Loucy (cell line): ENCODE results near the gene FDX1.

Experiments used
- H2AFZ ChIP-seq: fragments of 200-600 bp; sonication (generic); 2 replicates; pipeline ENCODE4 v1.6.0; 2016; ENCODE audit warnings: antibody characterized with exemption, mild to moderate bottlenecking, low read length, moderate library complexity
- H3F3A ChIP-seq: fragments of 200-600 bp; 2 replicates; pipeline ENCODE4 v1.6.0; 2016; ENCODE audit warnings: antibody characterized with exemption, low read depth, mild to moderate bottlenecking
- H3K27me3 ChIP-seq: fragments of 200-600 bp; sonication (generic); 2 replicates; pipeline ENCODE4 v1.6.1; 2014; ENCODE audit warnings: low read length, mild to moderate bottlenecking; ENCODE audit not compliant: insufficient read depth, poor library complexity, severe bottlenecking
- H3K36me3 ChIP-seq: fragments of 200-600 bp; sonication (generic); 2 replicates; pipeline ENCODE4 v1.6.1; 2016; ENCODE audit warnings: low read length; ENCODE audit not compliant: insufficient read depth
- H3K4me1 ChIP-seq: fragments of 200-600 bp; sonication (generic); 2 replicates; pipeline ENCODE4 v1.5.1; 2014; ENCODE audit warnings: low read length, mild to moderate bottlenecking; ENCODE audit not compliant: insufficient read depth, poor library complexity, severe bottlenecking
- H3K4me2 ChIP-seq: fragments of 200-600 bp; sonication (generic); 2 replicates; pipeline ENCODE4 v1.6.0; 2014; ENCODE audit warnings: antibody characterized with exemption, low read length, low read depth, mild to moderate bottlenecking; ENCODE audit not compliant: poor library complexity, severe bottlenecking
- H3K4me3 ChIP-seq: fragments of 200-600 bp; sonication (generic); 2 replicates; pipeline ENCODE4 v1.5.1; 2014; ENCODE audit warnings: low read length, mild to moderate bottlenecking, mixed read lengths; ENCODE audit not compliant: poor library complexity, severe bottlenecking
- H3K79me2 ChIP-seq: fragments of 200-600 bp; sonication (generic); 2 replicates; pipeline ENCODE4 v1.6.1; 2014; ENCODE audit warnings: low read length; ENCODE audit not compliant: insufficient read depth
- H3K9ac ChIP-seq: fragments of 200-600 bp; sonication (generic); 2 replicates; pipeline ENCODE4 v1.6.0; 2014; ENCODE audit warnings: mild to moderate bottlenecking, low read depth, low read length, moderate library complexity; ENCODE audit not compliant: poor library complexity, severe bottlenecking
- H3K9me2 ChIP-seq: fragments of 200-600 bp; sonication (generic); replicated peaks from 2 replicates; pipeline ENCODE4 v1.6.1; 2016; ENCODE audit warnings: low read depth, low read length, mixed read lengths
- H3K9me3 ChIP-seq: fragments of 200-600 bp; sonication (generic); 2 replicates; pipeline ENCODE4 v1.6.1; 2014; ENCODE audit warnings: mild to moderate bottlenecking, antibody characterized with exemption, low read length, low read depth; ENCODE audit not compliant: insufficient read depth
- H4K20me1 ChIP-seq: fragments of 200-600 bp; sonication (generic); 2 replicates; pipeline ENCODE4 v1.6.0; 2014; ENCODE audit warnings: antibody characterized with exemption, low read length, mild to moderate bottlenecking; ENCODE audit not compliant: insufficient read depth, poor library complexity, severe bottlenecking
- CTCF ChIP-seq: fragments of 200-600 bp; sonication (generic); conservative IDR thresholded peaks from 2 replicates; pipeline ENCODE4 v1.5.1; 2014; ENCODE audit warnings: mild to moderate bottlenecking, antibody characterized with exemption, low read length
- EZH2phosphoT487 ChIP-seq: fragments of 200-600 bp; IDR thresholded peaks from 2 replicates; pipeline ENCODE4 v1.6.1; 2018; ENCODE audit warnings: antibody characterized with exemption, mild to moderate bottlenecking, moderate library complexity, borderline replicate concordance

The FDX1 gene

DNA sequence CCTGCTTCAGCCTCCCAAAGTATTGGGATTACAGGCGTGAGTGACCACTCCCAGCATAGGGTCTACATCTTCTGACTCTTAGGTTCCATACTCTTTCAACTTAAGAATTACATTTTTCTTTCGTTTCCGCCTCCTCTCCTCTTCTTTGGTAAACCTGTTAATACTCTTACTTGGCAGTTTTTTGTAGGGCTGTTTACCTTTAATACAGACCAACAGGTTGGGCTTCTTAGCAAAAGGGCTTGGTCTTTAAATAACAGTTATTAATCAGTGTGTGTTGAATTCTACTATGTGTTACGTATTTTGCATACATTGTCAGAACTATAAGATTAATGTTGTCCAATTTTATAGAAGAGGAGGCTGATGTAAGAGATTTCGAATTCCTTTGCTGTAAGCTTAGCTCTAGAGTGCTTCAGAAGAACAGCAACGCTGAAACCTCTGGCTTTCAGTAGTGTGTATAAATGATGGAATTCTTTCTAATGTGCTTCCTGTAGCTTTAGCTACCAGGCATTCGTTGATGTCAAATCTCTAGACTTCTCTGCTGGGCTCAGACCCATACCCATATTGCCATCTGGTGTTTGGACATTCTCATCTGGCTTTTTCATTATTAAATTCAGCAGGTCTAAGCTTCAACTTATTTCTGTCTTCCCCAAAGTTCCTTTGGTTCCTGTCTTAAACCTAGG is 3.1 kb downstream of the FDX1 start:
- no peak for TF ChIP-seq EZH2phosphoT487
- TF ChIP-seq CTCF, result no peak
- H3K9ac ChIP-seq, result no peak overlapping the region
- H3K4me3 ChIP-seq, result peak overlapping the region; percentile 55
- no peaks in the 10 kb centered on the region for H3K27me3 ChIP-seq
- H3K4me2 ChIP-seq, result peak overlapping the region; percentile 84
- H3K79me2 ChIP-seq, result peaks cover 64% of the 10 kb centered on the region
- H3K4me1 ChIP-seq, result peaks cover 36% of the 10 kb centered on the region
- no peak overlapping the region for H2AFZ ChIP-seq
- no peaks in the 10 kb centered on the region for H3F3A ChIP-seq
- peaks cover 7% of the 10 kb centered on the region; the same call in 1 of the 2 replicates for H3K36me3 ChIP-seq
- peaks cover 29% of the 10 kb centered on the region for H4K20me1 ChIP-seq
- H3K9me3 ChIP-seq, result no peaks in the 10 kb centered on the region
- no peaks in the 10 kb centered on the region for H3K9me2 ChIP-seq

GRCh38 chr11:110433393-110434333 is 3.9 kb downstream of the FDX1 start:
- Histone ChIP-seq H3K9me2 (no peaks in the 10 kb centered on the region), H3K27me3 (no peaks in the 10 kb centered on the region), H2AFZ (no peak overlapping the region), H3K9me3 (no peaks in the 10 kb centered on the region), H3K36me3 (peaks cover 7% of the 10 kb centered on the region; the same call in 1 of the 2 replicates), H3K4me3 (peak overlapping the region; percentile 55), H3K9ac (no peak overlapping the region), H3F3A (no peaks in the 10 kb centered on the region), H4K20me1 (peaks cover 29% of the 10 kb centered on the region), H3K79me2 (peaks cover 64% of the 10 kb centered on the region), H3K4me1 (peaks cover 36% of the 10 kb centered on the region), H3K4me2 (peak overlapping the region; percentile 84)
- TF ChIP-seq CTCF (peak; percentile 75), EZH2phosphoT487 (no peak)

DNA sequence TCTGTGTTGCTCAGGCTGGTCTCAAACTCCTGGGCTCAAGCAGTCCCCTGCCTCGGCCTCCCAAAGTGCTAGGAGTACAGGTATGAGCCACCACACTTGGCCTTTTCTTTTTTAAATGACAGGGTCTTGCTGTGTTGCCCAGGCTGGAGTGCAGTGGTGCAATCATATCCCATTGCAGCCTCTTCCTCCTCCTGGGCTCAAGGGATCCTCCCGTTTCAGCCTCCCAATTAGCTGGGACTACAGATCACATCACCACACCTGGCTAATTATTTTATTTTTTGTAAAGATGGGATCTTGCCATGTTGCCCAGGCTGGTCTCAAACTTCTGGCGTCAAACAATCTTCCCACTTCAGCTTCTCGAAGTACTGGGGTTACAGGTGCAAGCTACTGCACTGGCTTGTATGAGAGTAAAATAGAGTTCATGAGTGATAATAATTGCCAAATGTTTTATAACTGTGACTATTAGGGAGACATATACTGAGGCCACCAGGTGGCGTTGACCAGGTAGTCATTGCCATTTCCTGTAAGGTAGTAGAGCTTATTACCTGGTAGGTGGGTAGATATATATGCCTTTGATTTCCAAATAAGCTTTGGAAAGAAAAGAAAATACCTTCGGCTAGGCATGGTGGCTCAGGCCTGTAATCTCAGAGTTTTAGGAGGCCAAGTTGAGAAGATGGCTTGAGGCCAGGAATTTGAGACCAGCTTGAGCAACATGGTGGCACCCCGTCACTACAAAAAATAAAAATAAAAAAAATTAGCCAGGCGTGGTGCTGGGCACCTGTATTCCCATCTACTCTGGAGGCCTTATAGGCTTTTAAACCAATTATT is 5.4 kb downstream of the FDX1 start:
- Histone ChIP-seq H3K4me3 (no peak overlapping the region), H3K4me1 (peaks cover 28% of the 10 kb centered on the region), H3K9ac (no peak overlapping the region), H3K9me3 (0 out of 2 replicates have a peak, but pooled peaks cover 6% of the 10 kb centered on the region), H3K9me2 (no peaks in the 10 kb centered on the region), H4K20me1 (peaks cover 29% of the 10 kb centered on the region), H3K4me2 (peak overlapping the region; percentile 7), H3K36me3 (peaks cover 7% of the 10 kb centered on the region), H3F3A (no peaks in the 10 kb centered on the region), H3K27me3 (no peaks in the 10 kb centered on the region), H3K79me2 (peaks cover 78% of the 10 kb centered on the region), H2AFZ (no peak overlapping the region)
- TF ChIP-seq CTCF, result peak; percentile 60
- no peak for TF ChIP-seq EZH2phosphoT487
